Vagina (tissue), 2 donors: ENCODE data around the gene PTPRM.

Experiments
- POLR2A ChIP-seq, 2 donors: fragments of 450-650 bp; IDR thresholded peaks; one replicate each; pipeline ENCODE4 v1.6.1; 2017; ENCODE audit warnings: antibody characterized with exemption in 2 of 2, mild to moderate bottlenecking in 2 of 2, moderate library complexity in 2 of 2
- POLR2AphosphoS5 ChIP-seq, 2 donors: sonication (generic); formaldehyde crosslinking; IDR thresholded peaks; one replicate each; pipeline ENCODE4 v1.9.0; 2017; ENCODE audit warnings: antibody characterized with exemption in 2 of 2, mild to moderate bottlenecking in 2 of 2, low read depth in 1 of 2; ENCODE audit not compliant: insufficient read depth in 1 of 2
- TF ChIP-seq, protein P1 (sequence below), 3 experiments: fragments of 450-650 bp in 2 of 3; fragments of 200-600 bp in 1 of 3; sonication (generic) in 1 of 3; IDR thresholded peaks; one replicate each; pipeline ENCODE4 v1.5.1; 2017 to 2019; ENCODE audit warnings: antibody characterized with exemption in 3 of 3, mild to moderate bottlenecking in 2 of 3, moderate library complexity in 2 of 3

- TF ChIP-seq, protein P1, sequence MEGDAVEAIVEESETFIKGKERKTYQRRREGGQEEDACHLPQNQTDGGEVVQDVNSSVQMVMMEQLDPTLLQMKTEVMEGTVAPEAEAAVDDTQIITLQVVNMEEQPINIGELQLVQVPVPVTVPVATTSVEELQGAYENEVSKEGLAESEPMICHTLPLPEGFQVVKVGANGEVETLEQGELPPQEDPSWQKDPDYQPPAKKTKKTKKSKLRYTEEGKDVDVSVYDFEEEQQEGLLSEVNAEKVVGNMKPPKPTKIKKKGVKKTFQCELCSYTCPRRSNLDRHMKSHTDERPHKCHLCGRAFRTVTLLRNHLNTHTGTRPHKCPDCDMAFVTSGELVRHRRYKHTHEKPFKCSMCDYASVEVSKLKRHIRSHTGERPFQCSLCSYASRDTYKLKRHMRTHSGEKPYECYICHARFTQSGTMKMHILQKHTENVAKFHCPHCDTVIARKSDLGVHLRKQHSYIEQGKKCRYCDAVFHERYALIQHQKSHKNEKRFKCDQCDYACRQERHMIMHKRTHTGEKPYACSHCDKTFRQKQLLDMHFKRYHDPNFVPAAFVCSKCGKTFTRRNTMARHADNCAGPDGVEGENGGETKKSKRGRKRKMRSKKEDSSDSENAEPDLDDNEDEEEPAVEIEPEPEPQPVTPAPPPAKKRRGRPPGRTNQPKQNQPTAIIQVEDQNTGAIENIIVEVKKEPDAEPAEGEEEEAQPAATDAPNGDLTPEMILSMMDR (IDR thresholded peaks at IDR 0.05), result no peak
- TF ChIP-seq POLR2AphosphoS5 (IDR thresholded peaks at IDR 0.05; ENCODE audit: insufficient read depth in 1 of 2, low read depth in 1 of 2) (no peak), POLR2A (IDR thresholded peaks at IDR 0.05) (no peak)
These were observed 31.3 kb downstream of the PTPRM start for GRCh38 chr18:7598167-7599047.
